Measurements from ENCODE around the gene VSTM5. TPM values are rescaled to one million over a fixed set of nuclear protein-coding genes. Genes with fewer than 3 reads are reported as not detected.

The VSTM5 gene
- total and polyA plus RNA-seq, 2 of the 8 experiments (the other 6 are each of a cell fraction or from before 2014, with no cell fraction given): 0.22 to 0.70 TPM

DNA sequence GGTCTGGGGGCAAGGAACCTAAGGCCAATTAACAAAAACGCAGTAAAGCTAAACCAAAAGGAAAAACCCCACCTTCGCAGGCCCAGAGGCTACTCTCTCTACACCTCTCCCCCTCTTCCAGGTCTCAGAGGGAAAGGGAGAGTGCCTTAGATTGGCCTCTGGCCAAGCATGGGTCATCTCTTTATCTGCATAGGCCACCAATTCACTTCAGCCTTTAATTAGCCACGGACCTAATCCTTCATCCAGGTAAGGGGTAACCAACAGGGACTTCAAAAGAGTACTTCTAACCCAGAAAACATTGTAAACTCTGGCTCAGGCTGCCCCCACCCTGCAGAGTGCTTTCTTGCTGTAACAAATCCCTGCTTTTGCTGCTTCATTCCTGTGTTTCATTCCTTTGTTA, 9.4 kb downstream of the VSTM5 start:
- no peak overlapping the region for H2BK5ac ChIP-seq (ENCODE audit: low read depth, low read length)
- H3K4ac ChIP-seq (replicated peaks; ENCODE audit: insufficient read length, low read depth, low read length): no peak overlapping the region
- H4K91ac ChIP-seq (replicated peaks; ENCODE audit: insufficient read length, low read length): no peak overlapping the region
- no peaks in the 10 kb centered on the region for H3K4me1 ChIP-seq (replicated peaks in 1 of 4; ENCODE audit: control insufficient read depth in 3 of 4, insufficient read depth in 4 of 4, low read length in 3 of 4)
- H3K9ac ChIP-seq (replicated peaks in 1 of 4; ENCODE audit: extremely low read depth in 1 of 4, low read depth in 3 of 4, low read length in 3 of 4): no peak overlapping the region
- no peaks in the 10 kb centered on the region for H3K23me2 ChIP-seq (ENCODE audit: low read depth, low read length)
- H2AK5ac ChIP-seq (ENCODE audit: low read depth, low read length): no peak overlapping the region
- no peak overlapping the region for H2AFZ ChIP-seq (ENCODE audit: low read length)
- H3K23ac ChIP-seq (ENCODE audit: insufficient read length): no peak overlapping the region
- no peak overlapping the region for H3K56ac ChIP-seq (replicated peaks; ENCODE audit: insufficient read length, low read depth, low read length)
- no peaks in the 10 kb centered on the region for H3K79me1 ChIP-seq (ENCODE audit: low read depth, low read length)
- no peak overlapping the region for H3K4me2 ChIP-seq (ENCODE audit: insufficient read depth in 1 of 2, low read depth in 2 of 2, low read length in 2 of 2)
- no peak overlapping the region for H2BK15ac ChIP-seq (ENCODE audit: low read length)
- no peaks in the 10 kb centered on the region for H3K27me3 ChIP-seq (replicated peaks in 1 of 4; ENCODE audit: control insufficient read depth in 3 of 4, extremely low read depth in 1 of 4, insufficient read depth in 3 of 4, low read length in 3 of 4)
- no peak overlapping the region for H2BK20ac ChIP-seq (ENCODE audit: low read length)
- H3K4me3 ChIP-seq (ENCODE audit: extremely low read depth in 1 of 4, insufficient read depth in 2 of 4, low read depth in 3 of 4, low read length in 4 of 4): no peak overlapping the region
- H2BK120ac ChIP-seq (replicated peaks; ENCODE audit: low read depth, low read length): no peak overlapping the region
- no peak overlapping the region for H3K18ac ChIP-seq (ENCODE audit: extremely low read depth, low read length)
- no peak for TF ChIP-seq TAF7 (optimal IDR thresholded peaks at IDR 0.05; ENCODE audit: borderline replicate concordance, low read depth, low read length)
- TF ChIP-seq EP300 (IDR thresholded peaks at IDR 0.05; ENCODE audit: borderline replicate concordance in 1 of 2, low read depth in 2 of 2, low read length in 2 of 2): no peak
- no peak for TF ChIP-seq NANOG (IDR thresholded peaks at IDR 0.05; ENCODE audit: insufficient read depth, low read depth, low read length, poor library complexity, severe bottlenecking)
- no peak for TF ChIP-seq TEAD4 (IDR thresholded peaks at IDR 0.05; ENCODE audit: low read depth, low read length)
- TF ChIP-seq TCF12 (IDR thresholded peaks at IDR 0.05; ENCODE audit: low read depth, low read length): no peak
- no peak for TF ChIP-seq NRF1 (IDR thresholded peaks at IDR 0.05; ENCODE audit: low read depth, low read length)
- TF ChIP-seq RXRA (IDR thresholded peaks at IDR 0.05; ENCODE audit: insufficient read depth, low read depth, low read length): no peak
- TF ChIP-seq RNF2 (IDR thresholded peaks at IDR 0.05; ENCODE audit: borderline replicate concordance, low read depth, low read length, missing control alignments, poor library complexity, severe bottlenecking): no peak
- no peak for TF ChIP-seq CHD2 (IDR thresholded peaks at IDR 0.05; ENCODE audit: low read length)
- TF ChIP-seq, protein P1, sequence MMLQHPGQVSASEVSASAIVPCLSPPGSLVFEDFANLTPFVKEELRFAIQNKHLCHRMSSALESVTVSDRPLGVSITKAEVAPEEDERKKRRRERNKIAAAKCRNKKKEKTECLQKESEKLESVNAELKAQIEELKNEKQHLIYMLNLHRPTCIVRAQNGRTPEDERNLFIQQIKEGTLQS (IDR thresholded peaks at IDR 0.05; ENCODE audit: insufficient read depth, low read depth, low read length): no peak
- no peak for TF ChIP-seq HDAC2 (IDR thresholded peaks at IDR 0.05; ENCODE audit: borderline replicate concordance in 1 of 2, low read depth in 2 of 2, low read length in 2 of 2)
- DNase-seq (ENCODE audit: low read depth in 1 of 2, low spot score in 2 of 2) (no peak), FAIRE-seq (no peak)
- POLR2A ChIA-PET (ENCODE audit: partially characterized antibody): interaction anchor here (1.2 kb wide), 1 partner anchor 25 kb away, joined by 4 read pairs; no protein-coding TSS in a partner anchor
- H4K8ac ChIP-seq (ENCODE audit: extremely low read depth, insufficient read depth, low read length): no peak overlapping the region
- H3K27ac ChIP-seq (ENCODE audit: low read depth, low read length): no peak overlapping the region
- CTCF ChIA-PET (ENCODE audit: partially characterized antibody): no interaction called here
- no peaks in the 10 kb centered on the region for H3K79me2 ChIP-seq (ENCODE audit: control insufficient read depth in 1 of 2, insufficient read depth in 2 of 2, low read length in 2 of 2)
- no peaks in the 10 kb centered on the region for H4K20me1 ChIP-seq (replicated peaks in 1 of 2; ENCODE audit: control insufficient read depth in 1 of 2, insufficient read depth in 2 of 2, low read length in 2 of 2)
- H2BK12ac ChIP-seq (ENCODE audit: low read depth, low read length): no peak overlapping the region
- H3K14ac ChIP-seq (ENCODE audit: insufficient read length): no peak overlapping the region
- no peaks in the 10 kb centered on the region for H3K9me3 ChIP-seq (ENCODE audit: insufficient read depth in 2 of 2, low read depth in 1 of 2, low read length in 1 of 2)
- H3K36me3 ChIP-seq (ENCODE audit: control insufficient read depth in 2 of 4, insufficient read depth in 4 of 4, low read length in 3 of 4): no peaks in the 10 kb centered on the region
- 93% methylated on average over 3 of the region's 3 CpGs; no CpG with 5 or more reads in 1 of the 2 experiments for WGBS, 2 experiments (ENCODE audit: extremely low coverage in 1 of 2, insufficient coverage in 1 of 2, insufficient read length in 1 of 2, insufficient replicate concordance in 2 of 2, low coverage in 1 of 2, low lambda C conversion rate in 2 of 2, missing lambda C conversion rate in 1 of 2)
- H4K5ac ChIP-seq (ENCODE audit: insufficient read length, low read depth, low read length): no peak overlapping the region
